ENCODE measurements around the gene PDCD1LG2.

The PDCD1LG2 gene

GRCh38 chr9:5611321-5612184 lies 101.2 kb downstream of the PDCD1LG2 start:
- no peak overlapping the region for H2BK15ac ChIP-seq (ENCODE audit: low read length)
- H2BK12ac ChIP-seq (ENCODE audit: low read length), result no peak overlapping the region
- H3K23ac ChIP-seq (ENCODE audit: low read depth, low read length, poor library complexity), result no peak overlapping the region
- no peaks in the 10 kb centered on the region for H3K4me1 ChIP-seq (ENCODE audit: control insufficient read depth in 2 of 2, insufficient read depth in 1 of 2, low read depth in 1 of 2, low read length in 2 of 2)
- H3K4me3 ChIP-seq (ENCODE audit: low read length in 2 of 2), result no peak overlapping the region
- H3K18ac ChIP-seq (ENCODE audit: low read length), result no peak overlapping the region
- H3K9ac ChIP-seq (ENCODE audit: low read depth, low read length, poor library complexity), result no peak overlapping the region
- H2AK5ac ChIP-seq (ENCODE audit: low read depth, low read length), result no peak overlapping the region
- no peaks in the 10 kb centered on the region for H3K79me1 ChIP-seq (ENCODE audit: low read depth, low read length)
- H3K36me3 ChIP-seq (replicated peaks in 1 of 2; ENCODE audit: control insufficient read depth in 2 of 2, insufficient read depth in 2 of 2, low read length in 2 of 2), result no peaks in the 10 kb centered on the region
- WGBS, 2 donors (ENCODE audit: extremely low coverage in 2 of 2, insufficient read length in 2 of 2, insufficient replicate concordance in 1 of 2), result no CpG with 5 or more reads among the region's 6 CpGs
- H4K91ac ChIP-seq (ENCODE audit: low read depth, low read length, poor library complexity), result no peak overlapping the region
- H3K14ac ChIP-seq (ENCODE audit: low read length), result no peak overlapping the region
- H3K4me2 ChIP-seq (ENCODE audit: insufficient read depth, low read length, poor library complexity, severe bottlenecking), result no peak overlapping the region
- H3K27ac ChIP-seq (replicated peaks; ENCODE audit: low read length), result no peak overlapping the region
- H2BK5ac ChIP-seq (ENCODE audit: low read length), result no peak overlapping the region
- H4K8ac ChIP-seq (ENCODE audit: low read depth, low read length), result no peak overlapping the region
- H2AFZ ChIP-seq (ENCODE audit: low read length), result no peak overlapping the region
- H3K4ac ChIP-seq (ENCODE audit: low read length), result no peak overlapping the region
- DNase-seq (ENCODE audit: low spot score), result no peak
- no peaks in the 10 kb centered on the region for H3K9me3 ChIP-seq (replicated peaks in 1 of 2; ENCODE audit: control insufficient read depth in 2 of 2, insufficient read depth in 1 of 2, low read depth in 1 of 2, low read length in 2 of 2)
- H3K27me3 ChIP-seq (ENCODE audit: control insufficient read depth in 3 of 3, insufficient read depth in 3 of 3, low read depth in 1 of 3, low read length in 3 of 3), result no peaks in the 10 kb centered on the region
- no peak overlapping the region for H2BK120ac ChIP-seq (ENCODE audit: low read depth, low read length)

DNA sequence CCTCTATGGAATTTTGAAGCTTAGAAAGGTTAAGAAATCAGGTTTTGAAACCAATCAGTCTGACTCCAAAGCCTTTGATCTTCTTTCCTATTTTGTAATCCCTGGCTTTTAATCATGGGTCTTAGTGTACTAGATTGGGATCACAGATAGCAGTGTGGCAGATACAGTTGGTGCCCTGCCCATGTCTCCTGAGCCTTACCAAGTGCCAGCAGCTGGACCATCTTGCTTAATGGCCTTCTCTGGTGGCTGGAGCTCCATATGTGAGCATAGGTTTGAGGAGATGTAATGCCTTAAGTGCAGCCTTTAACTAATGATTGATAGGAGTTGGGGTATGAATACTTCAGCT lies 101.8 kb downstream of the PDCD1LG2 start:
- Histone ChIP-seq H2BK120ac (ENCODE audit: low read depth, low read length) (no peak overlapping the region), H3K79me1 (ENCODE audit: low read depth, low read length) (no peaks in the 10 kb centered on the region), H3K36me3 (replicated peaks in 1 of 2; ENCODE audit: control insufficient read depth in 2 of 2, insufficient read depth in 2 of 2, low read length in 2 of 2) (no peaks in the 10 kb centered on the region), H2BK15ac (ENCODE audit: low read length) (no peak overlapping the region), H3K4ac (ENCODE audit: low read length) (no peak overlapping the region), H3K23ac (ENCODE audit: low read depth, low read length, poor library complexity) (no peak overlapping the region), H3K18ac (ENCODE audit: low read length) (no peak overlapping the region), H4K91ac (ENCODE audit: low read depth, low read length, poor library complexity) (no peak overlapping the region), H3K14ac (ENCODE audit: low read length) (no peak overlapping the region), H3K9ac (ENCODE audit: low read depth, low read length, poor library complexity) (no peak overlapping the region), H2BK12ac (ENCODE audit: low read length) (no peak overlapping the region), H3K27me3 (ENCODE audit: control insufficient read depth in 3 of 3, insufficient read depth in 3 of 3, low read depth in 1 of 3, low read length in 3 of 3) (no peaks in the 10 kb centered on the region), H3K4me1 (ENCODE audit: control insufficient read depth in 2 of 2, insufficient read depth in 1 of 2, low read depth in 1 of 2, low read length in 2 of 2) (no peaks in the 10 kb centered on the region), H4K8ac (ENCODE audit: low read depth, low read length) (no peak overlapping the region), H2AFZ (ENCODE audit: low read length) (no peak overlapping the region), H3K4me2 (ENCODE audit: insufficient read depth, low read length, poor library complexity, severe bottlenecking) (no peak overlapping the region), H2AK5ac (ENCODE audit: low read depth, low read length) (no peak overlapping the region), H3K9me3 (replicated peaks in 1 of 2; ENCODE audit: control insufficient read depth in 2 of 2, insufficient read depth in 1 of 2, low read depth in 1 of 2, low read length in 2 of 2) (no peaks in the 10 kb centered on the region), H3K4me3 (ENCODE audit: low read length in 2 of 2) (no peak overlapping the region), H2BK5ac (ENCODE audit: low read length) (no peak overlapping the region), H3K27ac (replicated peaks; ENCODE audit: low read length) (no peak overlapping the region)
- DNase-seq (ENCODE audit: low spot score), result no peak

GRCh38 chr9:5614192-5614591 lies 103.9 kb downstream of the PDCD1LG2 start:
- DNase-seq (ENCODE audit: low spot score), result no peak
- no peak overlapping the region for H3K23ac ChIP-seq (ENCODE audit: low read depth, low read length, poor library complexity)
- no peak overlapping the region for H3K27ac ChIP-seq (replicated peaks; ENCODE audit: low read length)
- H3K4me2 ChIP-seq (ENCODE audit: insufficient read depth, low read length, poor library complexity, severe bottlenecking), result no peak overlapping the region
- no peak overlapping the region for H3K4ac ChIP-seq (ENCODE audit: low read length)
- no peak overlapping the region for H3K9ac ChIP-seq (ENCODE audit: low read depth, low read length, poor library complexity)
- no peak overlapping the region for H3K18ac ChIP-seq (ENCODE audit: low read length)
- no peak overlapping the region for H3K14ac ChIP-seq (ENCODE audit: low read length)
- WGBS, 2 donors (ENCODE audit: extremely low coverage in 2 of 2, insufficient read length in 2 of 2, insufficient replicate concordance in 1 of 2), result no CpG with 5 or more reads among the region's 4 CpGs
- H3K27me3 ChIP-seq (ENCODE audit: control insufficient read depth in 3 of 3, insufficient read depth in 3 of 3, low read depth in 1 of 3, low read length in 3 of 3), result no peaks in the 10 kb centered on the region
- no peaks in the 10 kb centered on the region for H3K36me3 ChIP-seq (replicated peaks in 1 of 2; ENCODE audit: control insufficient read depth in 2 of 2, insufficient read depth in 2 of 2, low read length in 2 of 2)
- H3K4me3 ChIP-seq (ENCODE audit: low read length in 2 of 2), result no peak overlapping the region
- no peak overlapping the region for H2AK5ac ChIP-seq (ENCODE audit: low read depth, low read length)
- H2BK12ac ChIP-seq (ENCODE audit: low read length), result no peak overlapping the region
- H3K79me1 ChIP-seq (ENCODE audit: low read depth, low read length), result no peaks in the 10 kb centered on the region
- H2AFZ ChIP-seq (ENCODE audit: low read length), result no peak overlapping the region
- H4K91ac ChIP-seq (ENCODE audit: low read depth, low read length, poor library complexity), result no peak overlapping the region
- H3K4me1 ChIP-seq (ENCODE audit: control insufficient read depth in 2 of 2, insufficient read depth in 1 of 2, low read depth in 1 of 2, low read length in 2 of 2), result no peaks in the 10 kb centered on the region
- H2BK5ac ChIP-seq (ENCODE audit: low read length), result no peak overlapping the region
- no peak overlapping the region for H4K8ac ChIP-seq (ENCODE audit: low read depth, low read length)
- H2BK15ac ChIP-seq (ENCODE audit: low read length), result no peak overlapping the region
- H3K9me3 ChIP-seq (replicated peaks in 1 of 2; ENCODE audit: control insufficient read depth in 2 of 2, insufficient read depth in 1 of 2, low read depth in 1 of 2, low read length in 2 of 2), result no peaks in the 10 kb centered on the region
- no peak overlapping the region for H2BK120ac ChIP-seq (ENCODE audit: low read depth, low read length)

GRCh38 chr9:5614985-5615384 lies 104.7 kb downstream of the PDCD1LG2 start:
- Histone ChIP-seq H3K4me1 (ENCODE audit: control insufficient read depth in 2 of 2, insufficient read depth in 1 of 2, low read depth in 1 of 2, low read length in 2 of 2) (no peaks in the 10 kb centered on the region), H2BK5ac (ENCODE audit: low read length) (no peak overlapping the region), H3K4me2 (ENCODE audit: insufficient read depth, low read length, poor library complexity, severe bottlenecking) (no peak overlapping the region), H3K23ac (ENCODE audit: low read depth, low read length, poor library complexity) (no peak overlapping the region), H3K27ac (replicated peaks; ENCODE audit: low read length) (no peak overlapping the region), H4K91ac (ENCODE audit: low read depth, low read length, poor library complexity) (no peak overlapping the region), H3K36me3 (replicated peaks in 1 of 2; ENCODE audit: control insufficient read depth in 2 of 2, insufficient read depth in 2 of 2, low read length in 2 of 2) (no peaks in the 10 kb centered on the region), H2BK15ac (ENCODE audit: low read length) (no peak overlapping the region), H4K8ac (ENCODE audit: low read depth, low read length) (no peak overlapping the region), H2AFZ (ENCODE audit: low read length) (no peak overlapping the region), H3K9me3 (replicated peaks in 1 of 2; ENCODE audit: control insufficient read depth in 2 of 2, insufficient read depth in 1 of 2, low read depth in 1 of 2, low read length in 2 of 2) (no peaks in the 10 kb centered on the region), H3K9ac (ENCODE audit: low read depth, low read length, poor library complexity) (no peak overlapping the region), H3K18ac (ENCODE audit: low read length) (no peak overlapping the region), H2BK120ac (ENCODE audit: low read depth, low read length) (no peak overlapping the region), H2BK12ac (ENCODE audit: low read length) (no peak overlapping the region), H2AK5ac (ENCODE audit: low read depth, low read length) (no peak overlapping the region), H3K27me3 (ENCODE audit: control insufficient read depth in 3 of 3, insufficient read depth in 3 of 3, low read depth in 1 of 3, low read length in 3 of 3) (no peaks in the 10 kb centered on the region), H3K4ac (ENCODE audit: low read length) (no peak overlapping the region), H3K79me1 (ENCODE audit: low read depth, low read length) (no peaks in the 10 kb centered on the region), H3K14ac (ENCODE audit: low read length) (no peak overlapping the region), H3K4me3 (ENCODE audit: low read length in 2 of 2) (no peak overlapping the region)
- DNase-seq (ENCODE audit: low spot score), result no peak
- no CpG with 5 or more reads among the region's 3 CpGs for WGBS, 2 donors (ENCODE audit: extremely low coverage in 2 of 2, insufficient read length in 2 of 2, insufficient replicate concordance in 1 of 2)

Data from neuronal stem cell (in vitro differentiated cells).